Hippocampal formation (tissue), 2 donors: ENCODE data around the gene MINK1.
"Not testable (repeated sequence)": the region's sequence is repeated elsewhere in the genome, so short reads cannot be mapped to it uniquely, and the experiment has no call there.

Experiments
- DNase-seq, 2 donors: peaks; one replicate each; lab custom pipeline; 2025; lab: John Stamatoyannopoulos, UW

MINK1 gene

DNA sequence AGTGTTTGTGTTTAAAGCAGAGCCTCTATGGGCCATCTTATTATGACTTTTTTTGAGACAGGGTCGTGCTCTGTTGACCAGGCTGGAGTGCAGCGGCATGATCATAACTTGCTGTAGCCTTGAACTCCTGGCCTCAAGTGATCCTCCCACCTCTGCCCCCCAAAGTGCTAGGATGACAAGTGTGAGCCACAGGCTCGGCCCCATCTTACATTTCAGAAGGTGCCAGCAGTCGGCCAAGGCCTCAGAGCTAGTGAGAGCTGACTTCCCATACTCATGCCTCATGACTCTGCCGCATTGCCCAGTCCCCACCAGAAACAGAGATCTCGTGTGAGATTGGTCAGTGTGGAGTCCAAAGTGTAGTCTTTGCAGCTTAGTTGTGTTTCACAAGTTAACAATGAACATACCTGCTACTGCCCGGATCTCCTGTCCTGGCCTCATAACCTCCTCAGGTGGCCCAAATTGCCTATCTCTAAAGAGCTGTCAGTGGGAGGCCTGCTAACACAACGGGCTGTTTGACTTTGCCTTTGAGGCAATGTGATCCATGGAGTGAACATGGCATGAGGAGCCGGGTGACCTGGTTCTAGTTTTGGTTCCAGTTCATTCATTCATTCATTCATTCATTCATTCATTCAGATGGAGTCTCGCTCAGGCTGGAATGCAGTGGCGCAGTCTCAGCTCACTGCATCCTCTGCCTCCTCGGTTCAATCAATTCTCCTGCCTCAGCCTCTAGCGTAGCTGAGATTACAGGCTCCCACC lies 13.7 kb downstream of the MINK1 start:
- no peak for DNase-seq

DNA sequence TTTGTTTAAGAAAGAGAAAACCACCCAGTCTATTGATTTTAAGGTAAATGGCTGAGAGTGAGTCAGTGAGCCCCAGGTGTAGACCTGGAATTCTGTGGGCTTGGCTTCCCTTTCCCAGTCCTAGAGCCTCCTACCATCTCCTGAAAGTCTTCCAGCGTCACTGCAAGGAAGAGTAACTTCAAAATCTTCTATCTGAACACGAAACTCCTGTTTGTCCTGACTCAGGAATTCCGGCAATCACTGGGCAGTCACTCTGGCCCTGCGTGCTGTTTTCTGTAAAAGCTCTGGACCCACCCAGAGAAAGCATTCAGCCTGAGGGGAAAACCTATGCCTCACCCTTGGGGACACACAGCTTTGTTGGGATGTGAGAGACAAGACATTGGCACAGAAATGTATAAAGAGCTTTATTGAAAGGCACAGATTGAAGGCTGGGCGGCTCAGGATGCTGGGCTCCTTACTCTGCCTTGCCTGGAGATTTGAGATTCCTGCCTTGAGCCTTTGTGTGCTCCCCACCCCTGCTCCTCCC lies 15.9 kb downstream of the MINK1 start:
- no peak for DNase-seq

DNA sequence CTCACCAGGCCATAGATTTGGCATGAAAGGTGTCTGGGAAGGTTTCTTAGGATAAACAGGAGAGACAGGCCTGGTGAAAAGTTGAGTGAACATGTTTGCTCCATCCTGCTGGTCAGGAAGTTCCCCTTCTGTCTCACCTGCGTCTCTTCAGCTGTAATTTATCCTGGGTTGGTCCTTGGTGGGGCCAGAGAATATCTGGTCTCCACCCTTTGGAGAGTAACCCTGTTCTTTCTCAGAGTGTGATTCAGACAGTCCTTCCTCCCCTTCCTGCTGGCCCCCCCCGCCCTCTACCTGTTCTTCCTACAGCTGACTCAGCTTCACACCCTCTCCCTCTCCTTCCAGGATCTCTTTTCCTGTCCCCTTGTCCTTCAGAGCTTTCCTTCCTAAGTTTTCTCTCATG lies 17.1 kb downstream of the MINK1 start:
- DNase-seq = no peak

DNA sequence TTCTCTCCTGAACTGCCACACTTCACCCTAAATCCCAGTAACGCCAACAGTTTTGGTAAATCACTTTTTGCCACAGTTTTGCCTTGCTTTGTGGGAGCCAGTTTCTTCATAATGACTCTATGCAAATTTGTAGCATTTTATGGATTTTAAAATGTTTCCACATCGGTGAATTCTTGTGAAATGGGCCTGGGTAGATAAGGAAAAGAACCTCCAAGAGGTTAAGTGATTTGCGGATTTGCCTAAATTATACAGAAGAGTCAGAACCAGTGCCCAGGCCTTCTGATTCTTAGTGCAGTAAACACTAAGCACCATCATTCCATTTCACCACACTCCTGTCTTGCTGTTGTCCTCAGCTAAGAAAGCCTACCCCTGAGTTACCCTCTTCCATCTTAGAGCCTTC lies 17.9 kb downstream of the MINK1 start:
- DNase-seq = no peak

DNA sequence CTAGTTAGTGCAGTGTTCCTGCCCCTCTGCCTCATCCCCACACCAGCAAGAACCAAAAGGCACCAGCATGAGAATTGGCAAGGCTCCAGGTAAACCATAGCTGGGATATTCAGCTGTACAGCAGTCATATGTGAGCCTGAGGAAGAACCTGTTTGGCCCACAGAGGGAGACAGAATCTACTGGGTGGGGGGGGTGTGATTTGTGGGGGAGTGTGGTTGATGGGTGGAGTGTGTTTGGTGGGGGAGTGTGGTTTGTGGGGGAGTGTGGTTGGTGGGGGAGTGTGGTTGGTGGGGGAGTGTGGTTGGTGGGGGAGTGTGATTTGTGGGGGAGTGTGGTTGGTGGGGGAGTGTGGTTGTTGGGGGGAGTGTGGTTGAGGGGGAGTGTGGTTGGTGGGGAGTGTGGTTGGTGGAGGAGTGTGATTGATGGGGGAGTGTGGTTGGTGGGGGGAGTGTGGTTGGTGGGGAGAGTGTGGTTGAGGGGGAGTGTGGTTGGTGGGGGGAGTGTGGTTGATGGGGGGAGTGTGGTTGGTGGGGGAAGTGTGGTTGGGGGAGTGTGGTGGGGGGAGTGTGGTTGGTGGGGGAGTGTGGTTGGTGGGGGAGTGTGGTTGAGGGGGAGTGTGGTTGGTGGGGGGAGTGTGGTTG lies 19.5 kb downstream of the MINK1 start:
- DNase-seq = no peak

DNA sequence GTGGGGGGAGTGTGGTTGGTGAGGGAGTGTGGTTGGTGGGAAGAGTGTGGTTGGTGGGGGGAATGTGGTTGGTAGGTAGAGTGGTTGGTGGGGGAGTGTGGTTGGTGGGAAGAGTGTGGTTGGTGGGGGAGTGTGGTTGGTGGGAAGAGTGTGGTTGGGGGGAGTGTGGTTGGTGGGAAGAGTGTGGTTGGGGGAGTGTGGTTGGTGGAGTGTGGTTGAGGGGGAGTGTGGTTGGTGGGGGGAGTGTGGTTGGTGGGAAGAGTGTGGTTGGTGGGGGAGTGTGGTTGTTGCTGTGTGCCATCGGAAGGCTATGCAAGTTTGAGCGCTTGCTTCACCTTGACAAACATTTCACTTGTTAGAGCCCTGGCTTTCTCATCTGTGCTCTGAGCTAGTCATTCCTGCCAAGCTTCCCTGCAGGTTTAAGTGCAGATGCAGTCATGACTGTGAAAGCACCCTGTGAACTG lies 20.1 kb downstream of the MINK1 start:
- no peak for DNase-seq

DNA sequence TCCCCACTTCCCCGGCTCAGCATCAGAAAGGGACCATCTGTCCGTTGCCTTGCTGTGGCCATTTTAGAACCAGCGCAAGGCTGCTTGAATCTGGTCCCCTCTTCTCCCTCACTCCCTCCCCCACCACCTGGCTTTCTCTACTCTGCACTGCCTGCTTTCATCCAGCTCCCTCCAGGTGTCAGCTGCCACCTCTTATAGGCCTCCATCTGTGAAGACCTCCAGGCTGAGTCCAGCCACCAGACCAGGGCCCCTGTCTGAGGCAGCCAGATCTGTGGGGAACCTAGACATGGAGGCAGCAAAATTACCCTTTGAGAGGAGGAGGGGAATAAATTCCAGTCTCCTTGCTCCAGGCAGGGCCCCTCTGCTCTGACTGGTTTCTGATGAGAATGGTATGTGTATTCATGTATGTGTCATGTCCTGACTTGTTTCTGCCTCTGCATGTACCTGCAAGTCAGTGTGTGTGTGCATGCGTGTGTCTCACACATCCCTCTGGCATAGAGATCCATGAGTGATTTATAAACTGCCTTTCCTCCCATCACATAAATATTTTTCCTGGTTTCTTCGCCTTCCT lies 21.1 kb downstream of the MINK1 start:
- no peak for DNase-seq

DNA sequence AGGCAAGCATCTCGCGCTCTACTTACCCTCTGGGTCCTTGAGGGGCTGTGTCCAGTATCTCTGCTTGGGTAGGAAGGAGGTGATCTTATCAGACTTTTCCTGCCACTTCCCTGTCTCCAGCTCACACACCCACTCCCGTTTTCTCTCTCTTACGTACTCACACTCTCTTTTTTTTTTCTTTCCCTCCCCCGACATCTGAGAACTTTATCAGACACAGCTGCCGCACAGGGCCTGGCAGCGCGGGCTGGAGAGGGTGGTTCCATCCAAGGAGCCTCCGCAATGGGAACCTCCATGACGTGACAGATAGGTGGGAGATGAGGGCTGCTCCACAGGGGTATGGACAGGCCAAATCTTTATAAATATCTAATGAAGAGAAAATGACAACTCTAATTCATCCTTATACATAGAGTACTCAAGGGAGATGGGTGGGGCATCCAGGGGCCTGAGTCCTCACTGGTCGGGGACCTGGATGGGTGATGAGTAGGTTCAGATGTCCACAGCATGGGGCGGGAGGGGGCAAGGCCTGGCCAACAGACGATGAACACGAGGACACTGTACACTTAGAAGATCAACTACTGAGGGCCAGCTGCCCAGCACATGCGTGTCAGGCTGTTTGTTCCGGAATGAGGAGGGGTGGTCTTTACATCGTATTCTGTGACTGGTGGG lies 23.3 kb downstream of the MINK1 start:
- DNase-seq = no peak

DNA sequence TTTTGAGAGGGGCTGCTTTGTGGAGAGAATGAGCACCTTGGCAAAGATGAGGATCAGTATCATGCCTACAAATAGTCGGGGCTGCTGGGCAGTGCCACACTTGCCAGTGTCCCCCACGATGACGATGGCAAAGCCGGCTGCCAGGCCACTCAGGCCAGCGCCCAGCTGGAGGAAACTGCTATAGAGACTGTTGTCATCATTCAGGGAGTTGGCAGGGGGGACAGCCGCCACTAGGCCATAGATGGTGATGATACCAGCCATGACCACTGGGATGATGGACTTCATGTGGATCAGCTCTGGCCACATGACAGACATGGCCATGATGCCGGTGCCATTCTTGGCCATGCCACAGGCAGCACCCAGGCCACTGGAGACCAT lies 23.8 kb downstream of the MINK1 start:
- peak; percentile 63 to 71 for DNase-seq

DNA sequence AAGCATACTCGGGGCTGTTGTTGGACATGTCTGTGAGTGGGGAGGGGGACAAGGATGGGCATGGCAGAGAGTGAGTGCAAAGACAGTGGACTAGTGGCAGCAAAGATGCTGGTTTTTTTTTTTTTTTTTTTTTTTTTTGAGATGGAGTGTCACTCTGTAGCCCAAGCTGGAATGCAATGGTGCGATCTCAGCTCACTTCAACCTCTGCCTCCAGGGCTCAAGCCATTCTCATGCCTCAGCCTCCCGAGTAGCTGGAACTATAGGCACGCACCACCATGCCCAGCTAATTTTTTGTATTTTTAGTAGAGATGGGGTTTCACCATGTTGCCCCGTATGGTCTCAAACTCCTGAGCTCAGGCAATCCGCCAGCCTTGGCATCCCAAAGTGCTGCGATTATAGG lies 24.2 kb downstream of the MINK1 start:
- DNase-seq = not testable (repeated sequence)

DNA sequence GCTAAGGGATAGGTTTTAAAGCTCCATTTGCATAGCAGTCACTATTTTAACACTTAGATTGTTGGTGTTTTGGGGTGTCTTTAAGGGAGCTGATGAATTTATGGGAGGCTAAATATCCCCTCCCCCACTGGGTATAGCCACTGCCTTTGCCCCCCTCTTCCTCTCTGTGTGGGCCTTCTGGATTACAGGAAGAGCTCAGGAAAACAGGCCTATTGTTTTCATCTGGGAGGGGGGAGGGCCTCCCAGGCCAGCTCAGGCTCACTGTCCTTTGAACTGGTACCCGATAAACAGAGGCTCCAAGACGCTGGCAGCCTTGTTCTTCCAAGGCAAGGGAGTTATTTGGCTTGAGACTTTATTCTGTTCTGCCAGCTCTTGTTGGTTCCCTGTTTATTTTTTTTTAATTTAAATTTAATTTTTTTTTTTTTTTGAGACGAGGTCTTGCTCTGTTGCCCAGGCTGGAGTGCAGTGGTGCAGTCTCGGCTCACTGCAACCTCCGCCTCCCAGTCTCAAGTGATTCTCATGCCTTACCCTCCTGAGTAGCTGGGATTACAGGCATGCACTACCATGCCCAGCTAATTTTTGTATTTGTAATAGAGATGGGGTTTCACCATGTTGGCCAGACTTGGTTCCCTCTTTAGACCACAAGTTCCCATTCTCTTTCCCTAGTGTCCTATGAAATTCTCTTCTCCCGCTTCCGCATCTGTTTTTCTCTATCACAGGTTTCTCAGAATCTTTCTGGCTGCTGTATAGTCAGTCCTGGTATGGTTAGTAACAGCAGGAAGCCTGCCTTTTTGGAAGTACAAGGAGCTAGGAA lies 25.1 kb downstream of the MINK1 start:
- DNase-seq = peak; percentile 76 to 93

DNA sequence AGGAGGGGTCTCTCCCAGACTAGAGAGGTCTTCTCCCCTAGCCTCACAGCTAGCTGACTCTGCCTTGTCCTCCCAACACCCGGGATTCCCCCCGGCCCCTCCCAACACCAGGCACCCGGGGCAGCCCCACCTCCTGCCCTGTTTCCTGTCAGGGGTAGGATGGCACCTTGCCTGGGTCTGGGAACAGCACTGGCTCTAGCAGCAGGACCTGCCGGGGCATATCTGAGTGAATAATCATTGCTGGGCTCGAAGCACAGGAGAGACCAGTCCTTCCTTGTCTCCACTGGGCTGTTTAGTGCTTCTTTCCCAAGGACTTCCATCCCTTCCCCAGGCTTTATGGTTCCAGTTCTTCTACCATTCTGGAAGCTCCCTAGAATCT lies 25.7 kb downstream of the MINK1 start:
- no peak for DNase-seq

DNA sequence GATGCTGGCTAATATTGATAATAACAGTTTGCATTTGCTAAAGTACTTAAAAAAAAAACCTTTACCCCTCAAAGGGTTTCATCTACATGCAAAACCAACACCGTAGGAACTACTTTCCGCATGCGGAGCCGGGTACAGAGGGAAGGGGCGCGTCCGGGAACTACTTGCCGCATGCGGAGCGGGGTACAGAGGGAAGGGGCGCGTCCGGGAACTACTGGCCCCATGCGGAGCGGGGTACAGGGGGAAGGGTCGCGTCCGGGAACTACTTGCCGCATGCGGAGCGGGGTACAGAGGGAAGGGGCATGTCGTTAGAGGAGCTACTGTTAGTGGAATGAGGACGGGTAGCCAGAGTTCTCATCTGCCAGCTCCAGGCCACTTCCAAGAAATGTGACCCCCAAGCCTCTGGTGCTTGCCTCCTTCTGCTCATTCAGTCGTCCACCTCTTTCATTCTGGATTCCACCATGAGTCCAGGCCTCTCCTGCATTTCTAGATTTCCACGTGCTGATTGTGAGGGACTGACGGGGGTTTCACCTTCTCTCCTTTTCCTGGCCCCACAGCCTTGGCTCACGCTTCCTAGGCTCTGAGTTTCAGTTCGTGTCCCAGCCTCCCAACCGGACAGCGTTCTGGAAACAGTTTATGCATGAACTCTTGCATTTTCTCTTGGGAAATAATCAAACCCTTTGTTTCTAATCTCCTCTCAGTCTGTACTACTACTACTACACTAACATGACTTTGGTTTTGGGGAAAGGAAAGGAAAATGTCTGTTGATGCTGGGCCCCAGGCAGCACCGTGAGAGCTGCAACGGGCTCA lies 26.9 kb downstream of the MINK1 start:
- DNase-seq = peak in 1 of 2 donors; percentile 72

DNA sequence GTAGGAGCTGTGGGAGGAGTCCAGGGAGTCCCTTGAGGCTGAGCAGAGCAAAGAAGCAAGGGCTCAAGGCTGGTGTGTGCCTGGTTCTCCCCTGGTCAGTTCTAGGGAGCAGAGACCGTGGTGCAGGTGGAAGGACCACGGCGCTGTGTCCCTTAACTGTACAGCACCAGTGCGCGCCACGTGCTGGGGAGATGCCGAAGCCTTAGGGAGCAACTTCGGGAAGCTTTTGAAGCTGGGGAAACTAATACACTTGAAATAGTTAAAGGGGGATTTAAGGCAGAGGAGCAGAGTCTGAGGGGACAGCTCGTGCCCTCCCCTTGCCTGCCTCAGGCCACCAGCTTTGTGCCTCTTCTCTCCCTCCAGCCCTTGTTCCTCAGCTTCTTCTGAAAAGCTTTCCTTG lies 27.5 kb downstream of the MINK1 start:
- no peak for DNase-seq

DNA sequence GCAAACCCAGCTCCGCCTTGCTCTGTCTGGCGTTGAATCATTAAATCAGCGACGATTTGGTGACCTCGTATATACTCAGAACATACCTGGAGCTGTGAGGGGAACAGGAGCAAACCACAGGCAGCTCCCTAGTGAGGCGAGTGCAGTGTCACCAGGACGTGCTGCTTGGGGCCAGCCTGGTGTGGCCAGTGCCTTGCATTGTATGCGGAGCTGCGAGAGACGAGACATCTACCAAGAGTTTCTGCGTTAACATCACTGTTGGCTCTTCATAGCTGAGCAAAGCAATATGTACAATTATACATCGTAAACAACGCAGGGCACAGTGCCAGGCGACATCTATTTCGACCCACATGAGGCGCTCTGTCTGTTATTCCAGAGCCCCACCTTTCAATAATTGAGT lies 27.9 kb downstream of the MINK1 start:
- DNase-seq = no peak

DNA sequence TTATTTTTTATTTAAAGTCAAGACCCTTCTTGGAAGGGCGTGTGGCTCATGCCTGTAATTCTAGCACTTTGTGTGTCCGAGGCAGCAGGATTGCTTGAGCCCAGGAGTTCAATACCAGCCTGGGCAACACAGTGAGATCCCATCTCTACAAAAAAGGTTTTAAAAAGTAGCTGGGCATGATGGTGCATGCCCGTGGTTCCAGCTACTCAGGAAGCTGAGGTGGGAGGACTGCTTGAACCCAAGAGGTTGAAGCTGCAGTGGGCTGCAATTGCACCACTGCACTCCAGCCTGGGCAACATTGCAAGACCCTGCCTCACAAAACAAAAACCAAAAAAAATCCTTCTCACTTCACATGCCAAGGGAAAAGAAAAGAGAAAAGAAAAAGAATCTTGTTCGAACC lies 29.6 kb downstream of the MINK1 start:
- no peak for DNase-seq

DNA sequence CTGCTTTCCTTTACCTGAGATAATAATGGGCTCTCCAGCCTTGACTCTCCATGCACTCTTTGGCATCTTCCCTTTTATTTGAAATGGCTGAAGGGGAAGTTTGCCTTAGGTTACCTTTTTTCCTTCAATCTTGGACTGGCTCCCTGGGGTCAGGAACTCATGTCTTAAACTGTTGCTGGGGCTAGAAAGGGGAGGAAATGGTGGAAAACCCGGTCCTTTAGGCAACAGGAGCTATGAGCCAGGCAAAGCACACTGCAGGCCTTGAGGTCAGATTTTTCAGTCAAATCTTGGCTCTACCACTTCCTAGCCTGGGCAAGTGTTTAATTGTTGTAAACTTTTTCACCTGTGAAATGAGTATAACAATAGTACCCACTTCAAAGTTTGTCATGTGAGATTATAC lies 30.2 kb downstream of the MINK1 start:
- no peak for DNase-seq

DNA sequence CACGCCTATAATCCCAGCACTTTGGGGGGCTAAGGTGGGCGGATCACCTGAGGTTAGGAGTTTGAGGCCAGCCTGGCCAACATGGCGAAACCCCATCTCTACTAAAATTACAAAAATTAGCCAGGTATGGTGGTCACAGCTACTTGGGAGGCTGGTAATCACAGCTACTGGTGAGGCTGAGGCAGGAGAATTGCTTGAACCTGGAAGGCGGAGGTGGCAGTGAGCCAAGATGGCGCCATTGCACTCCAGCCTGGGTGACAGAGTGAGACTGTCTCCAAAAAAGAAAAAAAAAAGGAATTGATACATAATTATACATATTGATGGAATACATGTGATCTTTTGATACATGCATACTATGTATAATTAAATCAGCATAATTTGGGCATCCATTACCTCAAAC lies 34.4 kb downstream of the MINK1 start:
- DNase-seq = not testable (repeated sequence)

DNA sequence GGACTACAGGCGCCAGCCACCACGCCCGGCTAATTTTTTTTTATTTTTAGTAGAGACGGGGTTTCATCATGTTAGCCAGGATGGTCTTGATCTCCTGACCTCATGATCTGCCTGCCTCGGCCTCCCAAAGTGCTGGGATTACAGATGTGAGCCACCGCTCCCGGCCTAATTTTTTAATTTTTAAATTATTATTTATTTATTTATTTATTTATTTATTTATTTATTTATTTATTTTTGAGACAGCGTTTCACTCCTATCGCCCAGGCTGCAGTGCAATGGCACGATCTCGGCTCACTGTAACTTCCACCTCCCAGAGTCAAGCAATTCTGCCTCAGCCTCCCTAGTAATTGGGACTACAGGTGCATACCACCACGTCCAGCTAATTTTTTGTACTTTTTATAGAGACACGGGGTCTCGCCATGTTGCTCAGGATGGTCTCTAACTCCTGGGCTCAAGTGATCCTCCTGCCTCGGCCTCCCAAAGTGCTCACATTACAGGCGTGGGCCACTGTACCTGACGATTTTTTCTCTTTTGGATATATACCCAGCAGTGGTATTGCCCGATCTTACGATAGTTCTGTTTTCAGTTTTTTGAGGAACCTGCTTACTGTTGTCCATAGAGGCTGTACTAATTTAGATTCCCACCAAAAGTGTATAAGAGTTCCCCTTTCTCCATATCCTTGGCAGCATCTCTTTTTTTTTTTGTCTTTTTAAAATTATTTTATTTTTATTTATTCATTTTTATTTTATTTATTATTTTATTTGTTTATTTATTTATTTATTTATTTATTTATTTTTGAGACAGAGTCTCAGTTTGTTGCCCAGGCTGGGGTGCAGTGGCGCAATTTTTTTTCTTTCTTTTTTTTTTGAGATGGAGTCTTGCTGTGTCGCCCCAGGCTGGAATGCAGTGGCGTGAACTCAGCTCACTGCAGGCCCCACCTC lies 36.2 kb downstream of the MINK1 start:
- not testable (repeated sequence) for DNase-seq

DNA sequence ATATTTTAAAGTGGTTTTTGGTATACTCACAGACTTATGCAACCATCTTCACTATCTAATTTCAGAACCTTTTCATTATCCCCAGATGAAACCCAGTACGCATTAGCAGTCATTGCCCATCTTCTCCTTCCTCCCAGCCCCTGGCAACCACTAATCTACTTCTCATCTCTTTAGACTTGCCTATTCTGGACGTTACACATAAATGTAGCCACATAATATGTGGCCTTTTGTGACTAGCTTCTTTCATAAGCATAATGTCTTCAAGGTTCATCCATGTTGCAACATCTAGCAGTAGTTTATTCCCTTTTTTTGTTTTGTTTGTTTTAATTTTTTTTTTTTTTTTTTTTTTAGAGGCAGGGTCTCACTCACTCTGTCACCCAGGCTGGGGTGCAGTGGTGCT lies 37.7 kb downstream of the MINK1 start:
- DNase-seq = no peak
